HG02870 (cell line): ENCODE measurements around the gene C11orf68.

Source experiments
- ATAC-seq: cut with Tn5 transposase; IDR thresholded peaks from one replicate; pipeline ENCODE4 v1.9.1; 2021; ENCODE audit warnings: mild to moderate bottlenecking, moderate library complexity; ENCODE audit not compliant: unreplicated experiment

C11orf68 gene

DNA sequence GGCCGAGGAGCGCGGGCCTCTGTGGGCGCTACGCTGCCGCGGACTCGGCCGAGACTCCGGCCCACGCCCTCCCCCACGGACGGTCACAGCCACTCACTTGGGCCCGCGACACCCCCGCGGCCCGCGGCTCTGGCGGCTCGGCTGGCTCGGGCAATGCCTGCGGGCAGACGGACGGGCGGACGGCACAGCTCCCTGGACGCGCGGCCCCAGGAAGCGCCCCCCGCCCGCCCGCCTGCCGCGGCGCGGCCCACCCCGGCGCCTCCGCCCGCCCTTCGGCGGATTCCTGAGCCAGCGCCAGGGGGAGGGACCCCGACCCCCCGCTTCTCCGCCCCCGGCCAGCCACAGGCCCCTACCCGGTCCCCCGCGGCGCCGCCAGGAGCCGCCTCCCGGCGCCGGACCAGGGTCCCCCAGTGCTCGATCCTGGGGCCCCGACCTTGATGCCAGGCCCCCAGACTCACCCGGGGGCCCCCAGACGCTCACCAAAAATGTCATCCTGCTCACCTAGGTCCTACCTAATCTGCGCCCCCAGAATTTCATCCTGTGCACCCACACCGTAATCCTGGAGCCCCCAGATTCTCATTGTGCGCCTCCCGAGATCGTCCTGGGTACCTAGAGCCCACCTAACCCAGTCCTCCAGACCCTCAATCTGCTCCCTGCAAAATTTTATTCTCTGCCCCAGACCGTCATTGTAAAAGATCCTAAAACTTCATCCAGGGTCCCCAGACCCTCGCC is 46.1 kb downstream of the C11orf68 start, which contains the start of gene EFEMP2:
EFEMP2 (minus strand) TSS at position 215 of the 732 bp plus-strand sequence. CDS start 446 bp downstream, outside the sequence.
- ATAC-seq = no peak

DNA sequence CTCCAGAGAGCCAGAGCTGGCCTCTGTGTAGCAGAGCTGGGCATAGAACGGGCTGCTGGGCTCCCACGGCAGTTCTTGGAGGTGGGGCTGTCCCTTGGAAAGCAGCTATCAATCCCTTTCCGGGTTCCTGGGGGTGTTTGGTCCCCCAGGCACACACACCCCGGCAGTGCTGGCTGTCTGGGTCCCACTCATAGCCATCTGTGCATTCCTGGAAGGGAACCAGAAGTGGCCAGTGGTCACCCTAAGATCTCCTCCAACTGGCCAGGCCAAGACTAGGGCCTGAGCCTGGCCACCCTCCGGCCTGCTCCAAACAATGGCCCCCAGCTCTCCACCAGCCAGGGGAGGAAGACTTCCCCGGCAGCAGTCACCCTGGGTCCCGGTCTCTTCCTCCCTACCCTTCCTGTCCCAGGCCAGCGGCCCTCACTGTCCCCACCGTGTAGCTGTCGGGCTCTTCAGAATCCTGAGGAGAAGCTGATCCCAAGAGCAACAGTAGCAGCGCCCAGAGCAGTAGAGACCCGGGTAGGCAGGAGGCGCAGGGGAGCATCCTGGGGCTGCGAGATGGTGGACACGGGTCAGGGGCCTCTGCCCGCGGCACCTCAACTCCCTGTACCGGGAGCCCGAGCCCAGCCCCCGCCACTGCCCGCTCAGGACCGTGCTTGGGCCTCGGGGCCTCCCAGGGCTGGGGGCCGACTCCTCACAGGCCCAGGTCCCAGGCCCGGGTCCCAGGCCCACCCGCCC is 46.9 kb downstream of the C11orf68 start:
- ATAC-seq = no peak

DNA sequence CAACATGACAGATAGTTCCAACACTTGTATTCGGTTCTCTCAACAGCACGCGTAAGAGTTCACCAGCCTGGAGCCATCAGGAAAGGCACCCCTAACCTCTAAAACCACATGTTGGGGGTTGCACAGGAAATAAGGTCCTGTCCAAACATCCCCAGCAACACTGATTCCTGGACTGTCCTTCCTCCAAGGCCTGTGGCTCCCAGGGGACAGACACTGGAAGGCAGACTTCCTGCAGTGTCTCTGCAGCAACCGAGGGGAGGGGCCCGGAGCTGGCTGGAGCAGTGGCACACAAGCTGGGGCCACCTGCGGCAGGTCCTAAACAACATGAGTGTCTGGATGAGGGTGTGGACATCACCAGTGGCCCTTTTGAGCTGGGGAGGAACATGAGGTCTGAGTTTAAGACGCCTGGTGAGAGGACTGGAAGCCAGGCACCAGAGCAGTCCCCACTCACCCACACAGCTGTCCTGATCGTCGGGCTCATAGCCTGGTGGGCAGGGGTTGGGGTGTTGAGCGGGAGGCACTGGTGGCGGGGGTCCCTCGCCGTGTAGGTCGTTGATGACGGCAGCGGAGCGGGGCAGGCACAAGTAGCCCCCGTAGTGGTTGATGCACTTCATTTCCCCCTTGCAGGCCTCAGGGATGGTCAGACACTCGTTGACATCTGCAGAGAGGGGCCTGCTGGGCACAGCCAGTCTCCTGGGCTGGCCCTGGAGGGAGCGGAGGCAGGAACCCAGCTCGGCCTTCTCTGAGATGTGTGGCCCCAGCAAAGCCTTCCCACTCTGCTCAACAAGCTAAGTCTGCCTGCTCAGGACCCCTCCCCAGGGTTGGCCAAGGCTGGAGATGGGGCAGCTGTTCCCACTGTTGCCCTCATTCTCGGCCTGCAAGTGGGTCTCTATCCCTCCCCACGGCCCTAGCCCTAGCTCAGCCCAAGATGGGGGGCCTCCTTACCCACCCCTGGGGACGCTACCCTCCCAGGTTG is 47.9 kb downstream of the C11orf68 start:
- ATAC-seq = no peak

DNA sequence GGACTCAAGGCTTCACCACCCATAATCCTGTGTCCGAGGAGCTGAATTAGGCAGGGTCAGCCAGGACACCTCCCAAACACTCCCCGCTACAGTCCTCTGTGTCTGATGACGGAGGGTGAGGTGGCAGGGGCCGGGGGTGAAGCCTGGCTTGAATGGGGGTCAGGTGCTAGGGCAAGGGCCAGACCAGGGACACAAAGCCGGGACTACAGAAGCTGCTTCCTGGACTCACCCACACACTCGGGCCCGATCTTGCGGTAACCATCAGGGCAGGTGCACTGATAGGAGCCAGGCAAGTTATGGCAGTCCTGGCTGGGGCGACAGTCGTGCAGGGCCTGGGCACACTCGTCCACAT is 48.6 kb downstream of the C11orf68 start:
- ATAC-seq = no peak

DNA sequence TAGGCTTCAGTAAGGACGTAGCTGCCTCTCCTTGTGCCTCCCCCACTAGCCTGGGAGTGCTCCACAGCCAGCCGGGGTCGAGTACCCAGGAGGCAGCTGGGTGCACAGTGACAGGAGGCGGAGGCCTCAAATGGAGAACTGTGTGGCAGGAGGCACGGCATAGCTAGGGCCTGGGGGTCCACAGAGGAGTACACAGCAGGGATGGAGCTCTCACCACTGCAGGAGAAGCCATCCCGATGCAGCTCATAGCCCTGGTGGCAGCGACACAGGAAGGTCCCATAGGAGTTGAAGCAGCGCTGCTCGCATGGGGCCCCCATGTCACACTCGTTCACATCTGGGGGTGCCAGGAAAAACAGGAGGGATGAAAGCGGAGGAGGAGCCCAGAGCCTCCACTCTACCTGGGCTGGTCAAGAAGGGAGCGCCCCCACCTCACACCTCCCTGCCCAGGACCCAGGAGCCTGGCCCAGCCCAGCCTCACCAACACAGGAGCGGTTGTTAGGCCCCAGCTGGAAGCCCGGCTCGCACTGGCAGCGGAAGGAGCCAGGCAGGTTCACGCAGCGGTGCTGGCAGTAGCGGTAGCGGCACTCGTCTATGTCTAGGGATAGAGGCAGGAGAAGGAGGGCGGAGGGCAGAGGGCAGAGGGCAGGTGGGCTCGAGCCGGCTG is 49.1 kb downstream of the C11orf68 start:
- no peak for ATAC-seq

DNA sequence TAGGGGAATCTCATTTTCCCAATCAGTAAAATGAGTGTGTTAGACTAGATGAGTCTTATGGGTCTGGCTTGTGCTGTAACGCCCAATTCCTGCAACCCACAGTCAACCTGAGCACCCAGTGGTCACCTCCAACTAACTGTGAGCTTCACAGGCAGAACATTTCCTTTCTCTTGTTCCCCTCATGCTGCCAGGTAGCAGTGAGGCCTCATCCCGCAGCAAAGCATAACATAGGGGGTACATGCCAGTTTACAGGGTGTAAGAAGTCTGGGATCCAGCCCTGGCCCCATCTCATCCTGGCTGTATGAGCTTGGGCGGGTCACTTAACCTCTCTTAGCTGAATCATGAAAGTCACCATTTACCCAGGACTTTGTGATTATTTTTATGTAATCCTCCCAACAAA is 50.0 kb downstream of the C11orf68 start:
- no peak for ATAC-seq

DNA sequence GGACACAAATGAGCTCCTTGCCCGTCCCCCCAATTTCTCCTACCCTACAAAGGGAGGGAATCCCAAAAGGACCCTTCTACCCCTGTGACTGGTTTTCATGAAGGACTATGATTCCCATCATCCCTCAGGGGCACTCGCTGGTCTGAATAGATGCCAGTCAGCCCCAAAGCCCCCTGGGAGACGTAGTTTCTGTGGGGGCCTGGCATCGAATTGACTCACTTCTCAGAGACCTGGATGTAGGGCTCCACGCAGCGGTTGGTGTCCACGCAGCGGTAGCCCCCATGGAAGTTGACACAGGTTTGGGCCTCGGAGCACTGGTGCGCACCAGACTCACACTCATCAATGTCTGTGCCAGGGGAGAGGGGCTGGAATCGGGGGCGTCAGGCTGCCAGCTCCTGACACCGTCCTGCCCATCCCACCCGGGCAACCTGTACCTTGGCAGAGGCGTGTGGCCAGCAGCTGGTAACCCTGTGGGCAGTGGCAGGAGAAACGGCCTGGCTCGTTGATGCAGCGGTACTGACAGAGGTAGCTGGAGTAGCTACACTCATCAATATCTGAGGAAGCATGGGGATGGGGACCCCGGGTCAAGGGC is 50.7 kb downstream of the C11orf68 start:
- no peak for ATAC-seq

DNA sequence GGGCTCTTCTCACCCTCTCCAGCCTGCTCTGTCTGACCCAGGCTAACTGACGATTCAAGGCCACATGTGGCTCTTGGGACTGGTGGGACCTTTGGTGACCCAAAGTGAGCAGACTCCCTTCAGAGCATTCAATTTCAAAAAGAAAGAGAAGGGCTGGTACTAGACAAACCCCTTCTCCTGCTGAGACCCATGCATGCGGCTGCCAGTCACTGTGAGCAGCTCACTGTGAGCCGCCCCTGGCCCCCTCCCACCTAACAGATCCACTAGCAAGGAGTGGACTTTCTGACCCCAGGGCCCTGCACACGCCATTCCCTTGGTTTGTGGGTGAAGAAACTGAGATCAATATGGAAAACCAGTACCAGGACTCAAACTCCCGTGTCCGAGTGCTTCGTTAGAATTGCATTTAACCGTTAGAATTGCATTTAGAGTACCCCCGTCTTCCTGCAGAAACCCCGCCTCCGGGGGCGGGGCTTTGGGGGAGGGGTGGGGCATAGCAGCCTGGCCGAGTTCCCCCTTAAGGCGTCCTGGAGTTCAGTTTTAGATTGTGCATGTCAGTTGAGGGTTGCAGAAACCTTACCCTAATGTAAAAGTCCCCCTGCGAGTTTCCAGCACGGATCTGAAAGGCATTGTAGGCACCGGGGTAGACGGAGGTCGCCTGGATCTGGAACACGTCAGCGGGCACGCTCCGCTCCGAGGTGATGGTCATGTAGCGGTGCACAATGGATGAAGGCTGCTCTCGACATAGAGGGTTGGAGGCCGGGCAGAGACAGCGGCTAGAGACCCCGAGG is 51.4 kb downstream of the C11orf68 start:
- ATAC-seq = no peak
